ENCODE results near the gene CARD11.

Gene CARD11

DNA sequence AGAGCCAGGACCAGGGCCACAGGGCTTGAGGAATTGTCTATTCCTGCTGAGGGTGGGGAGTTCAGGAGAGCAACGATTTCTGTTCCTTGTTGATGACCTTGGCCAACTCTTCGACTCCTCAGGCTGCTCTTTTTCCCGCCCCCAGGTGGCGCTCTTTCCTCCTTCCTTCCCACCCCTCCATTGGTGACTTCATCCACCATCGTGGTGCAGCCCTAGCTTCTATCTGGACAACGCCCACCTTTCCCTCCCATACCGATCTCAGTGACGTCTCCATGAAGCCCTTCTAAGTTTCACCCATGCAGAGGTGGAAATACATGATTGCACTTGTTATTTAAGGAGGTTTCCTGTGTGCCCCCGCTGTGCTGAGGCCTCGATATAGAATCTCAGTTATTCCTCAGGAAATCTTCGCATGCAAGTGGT, 22.1 kb upstream of the CARD11 start:
- Histone ChIP-seq H3K27me3 (ENCODE audit: insufficient read depth, low read depth, severe bottlenecking) (no peaks in the 10 kb centered on the region), H3K9me3 (ENCODE audit: severe bottlenecking) (peaks cover 5% of the 10 kb centered on the region), H3K4me3 (ENCODE audit: low read depth, low read length) (no peak overlapping the region), H3K36me3 (no peaks in the 10 kb centered on the region), H3K27ac (no peak overlapping the region)
- DNase-seq, result peak; percentile 58
- TF ChIP-seq, protein P1, sequence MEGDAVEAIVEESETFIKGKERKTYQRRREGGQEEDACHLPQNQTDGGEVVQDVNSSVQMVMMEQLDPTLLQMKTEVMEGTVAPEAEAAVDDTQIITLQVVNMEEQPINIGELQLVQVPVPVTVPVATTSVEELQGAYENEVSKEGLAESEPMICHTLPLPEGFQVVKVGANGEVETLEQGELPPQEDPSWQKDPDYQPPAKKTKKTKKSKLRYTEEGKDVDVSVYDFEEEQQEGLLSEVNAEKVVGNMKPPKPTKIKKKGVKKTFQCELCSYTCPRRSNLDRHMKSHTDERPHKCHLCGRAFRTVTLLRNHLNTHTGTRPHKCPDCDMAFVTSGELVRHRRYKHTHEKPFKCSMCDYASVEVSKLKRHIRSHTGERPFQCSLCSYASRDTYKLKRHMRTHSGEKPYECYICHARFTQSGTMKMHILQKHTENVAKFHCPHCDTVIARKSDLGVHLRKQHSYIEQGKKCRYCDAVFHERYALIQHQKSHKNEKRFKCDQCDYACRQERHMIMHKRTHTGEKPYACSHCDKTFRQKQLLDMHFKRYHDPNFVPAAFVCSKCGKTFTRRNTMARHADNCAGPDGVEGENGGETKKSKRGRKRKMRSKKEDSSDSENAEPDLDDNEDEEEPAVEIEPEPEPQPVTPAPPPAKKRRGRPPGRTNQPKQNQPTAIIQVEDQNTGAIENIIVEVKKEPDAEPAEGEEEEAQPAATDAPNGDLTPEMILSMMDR (IDR thresholded peaks at IDR 0.05; ENCODE audit: low read depth, low read length), result peak; percentile 86

- H3K4me3 ChIP-seq (ENCODE audit: low read depth, low read length), result no peak overlapping the region
- H3K27me3 ChIP-seq (ENCODE audit: insufficient read depth, low read depth, severe bottlenecking), result no peaks in the 10 kb centered on the region
- DNase-seq, result no peak
- no peak overlapping the region for H3K27ac ChIP-seq
- no peaks in the 10 kb centered on the region for H3K36me3 ChIP-seq
- TF ChIP-seq, protein P1 (IDR thresholded peaks at IDR 0.05; ENCODE audit: low read depth, low read length), result no peak
- H3K9me3 ChIP-seq (ENCODE audit: severe bottlenecking), result no peaks in the 10 kb centered on the region
Measured at GRCh38 chr7:3064067-3064466, 20.4 kb upstream of the CARD11 start.

DNA sequence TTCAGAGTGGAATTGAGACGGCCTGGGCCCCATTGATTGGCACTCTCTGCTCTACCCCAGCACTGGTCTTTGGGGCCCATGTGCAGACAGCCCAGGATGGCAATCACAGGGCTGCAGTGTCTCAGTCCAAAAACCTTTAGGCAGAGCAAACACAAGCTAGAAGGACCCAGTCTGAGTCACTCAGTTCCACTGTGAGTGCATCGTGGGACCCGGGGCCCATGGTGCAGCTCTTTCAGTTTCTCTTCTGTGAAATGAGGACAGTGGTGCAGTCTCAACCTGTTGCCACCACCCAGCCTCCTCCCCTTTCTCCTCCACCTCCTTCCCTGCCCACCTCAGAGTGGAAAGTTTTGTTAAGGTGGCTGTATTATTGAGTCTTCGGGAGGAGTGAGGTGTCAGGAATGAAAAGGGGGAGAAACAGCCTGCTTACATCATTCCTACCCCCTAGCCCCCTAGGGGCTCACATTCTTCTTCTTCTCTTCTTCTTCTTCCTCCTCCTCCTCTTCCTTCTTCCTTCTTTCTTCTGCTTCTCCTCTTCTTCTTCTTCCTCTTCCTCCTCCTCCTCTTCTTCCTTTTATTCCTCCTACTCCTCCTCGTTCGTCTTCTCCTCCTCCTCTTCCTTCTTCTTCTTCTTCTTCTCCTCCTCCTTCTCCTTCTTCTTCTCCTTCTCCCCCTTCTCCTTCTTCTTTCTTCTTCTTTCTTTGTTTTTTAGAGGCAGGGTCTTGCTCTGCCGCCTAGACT, 19.5 kb upstream of the CARD11 start:
- no peak overlapping the region for H3K27ac ChIP-seq
- TF ChIP-seq, protein P1 (IDR thresholded peaks at IDR 0.05; ENCODE audit: low read depth, low read length), result no peak
- H3K4me3 ChIP-seq (ENCODE audit: low read depth, low read length), result no peak overlapping the region
- H3K36me3 ChIP-seq, result no peaks in the 10 kb centered on the region
- H3K9me3 ChIP-seq (ENCODE audit: severe bottlenecking), result no peaks in the 10 kb centered on the region
- H3K27me3 ChIP-seq (ENCODE audit: insufficient read depth, low read depth, severe bottlenecking), result no peaks in the 10 kb centered on the region
- DNase-seq, result no peak

DNA sequence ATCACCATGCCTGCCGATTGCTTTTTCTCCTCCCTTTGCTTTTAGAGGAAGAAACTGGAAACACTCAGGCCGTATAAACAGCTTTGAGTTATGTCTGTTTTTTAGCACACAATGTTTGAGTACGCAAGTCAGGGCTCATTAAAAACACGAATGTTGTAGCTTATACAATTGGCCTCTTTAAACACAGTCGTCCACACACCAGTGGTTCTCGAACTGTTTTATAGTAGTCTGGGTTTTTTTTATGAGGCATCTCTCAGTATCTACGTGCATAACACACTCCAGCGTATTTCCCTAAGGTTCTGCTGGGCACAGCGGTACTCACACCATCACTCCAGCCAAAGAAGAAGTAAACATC, 13.4 kb upstream of the CARD11 start:
- DNase-seq, result no peak
- TF ChIP-seq, protein P1 (IDR thresholded peaks at IDR 0.05; ENCODE audit: low read depth, low read length), result no peak
- peaks cover 6% of the 10 kb centered on the region for H3K9me3 ChIP-seq (ENCODE audit: severe bottlenecking)
- H3K4me3 ChIP-seq (ENCODE audit: low read depth, low read length), result no peak overlapping the region
- H3K36me3 ChIP-seq, result no peaks in the 10 kb centered on the region
- H3K27ac ChIP-seq, result no peak overlapping the region
- no peaks in the 10 kb centered on the region for H3K27me3 ChIP-seq (ENCODE audit: insufficient read depth, low read depth, severe bottlenecking)

- Histone ChIP-seq H3K4me3 (ENCODE audit: low read depth, low read length) (no peak overlapping the region), H3K36me3 (no peaks in the 10 kb centered on the region), H3K27me3 (ENCODE audit: insufficient read depth, low read depth, severe bottlenecking) (no peaks in the 10 kb centered on the region), H3K27ac (no peak overlapping the region), H3K9me3 (ENCODE audit: severe bottlenecking) (peaks cover 6% of the 10 kb centered on the region)
- no peak for DNase-seq
- TF ChIP-seq, protein P1 (IDR thresholded peaks at IDR 0.05; ENCODE audit: low read depth, low read length), result no peak
Measured at GRCh38 chr7:3056234-3057065, 12.8 kb upstream of the CARD11 start.

Measured in WERI-Rb-1 (cell line).